Cortex of kidney (tissue), 1 donor: ENCODE measurements around the gene CCL25.

Experiments used
- DNase-seq: peaks from one replicate; lab custom pipeline; 2025; lab: John Stamatoyannopoulos, UW

Gene CCL25

DNA sequence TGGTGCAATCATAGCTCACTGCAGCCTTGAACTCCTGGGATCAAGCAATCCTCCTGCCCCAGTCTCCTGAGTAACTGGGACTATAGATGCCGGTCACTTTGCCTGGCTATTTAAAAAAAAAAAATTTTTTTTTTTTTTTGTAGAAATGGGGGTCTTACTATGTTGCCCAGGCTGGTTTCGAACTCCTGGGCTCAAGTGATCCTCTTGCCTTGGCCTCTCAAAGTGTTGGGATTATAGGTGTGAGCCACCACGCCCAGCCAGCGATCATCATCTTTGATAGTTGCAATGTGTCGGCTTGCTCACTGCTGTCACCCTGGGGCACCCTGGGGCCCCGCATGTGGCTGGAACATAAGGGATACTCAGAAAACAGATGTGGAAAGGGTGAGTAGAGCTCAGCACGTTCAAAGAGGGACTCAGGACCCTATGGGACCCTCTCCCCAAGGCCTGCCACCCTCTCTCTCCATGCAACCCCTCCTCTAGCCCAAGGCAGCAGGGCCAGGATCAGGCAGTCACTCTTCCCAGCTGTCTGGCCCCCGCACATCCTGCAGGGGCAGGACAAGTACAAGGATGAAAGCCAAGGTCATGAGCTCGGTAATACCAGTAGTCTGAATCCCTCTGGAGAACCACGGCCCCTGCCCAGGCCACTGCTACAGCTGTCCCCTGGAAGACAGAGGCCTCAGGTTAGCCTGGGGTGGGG, 6.5 kb upstream of the CCL25 start:
- DNase-seq = no peak

- DNase-seq = no peak
These were observed 5.9 kb upstream of the CCL25 start for GRCh38 chr19:8046569-8047165.

GRCh38 chr19:8050274-8051096, 2.1 kb upstream of the CCL25 start:
- no peak for DNase-seq

DNA sequence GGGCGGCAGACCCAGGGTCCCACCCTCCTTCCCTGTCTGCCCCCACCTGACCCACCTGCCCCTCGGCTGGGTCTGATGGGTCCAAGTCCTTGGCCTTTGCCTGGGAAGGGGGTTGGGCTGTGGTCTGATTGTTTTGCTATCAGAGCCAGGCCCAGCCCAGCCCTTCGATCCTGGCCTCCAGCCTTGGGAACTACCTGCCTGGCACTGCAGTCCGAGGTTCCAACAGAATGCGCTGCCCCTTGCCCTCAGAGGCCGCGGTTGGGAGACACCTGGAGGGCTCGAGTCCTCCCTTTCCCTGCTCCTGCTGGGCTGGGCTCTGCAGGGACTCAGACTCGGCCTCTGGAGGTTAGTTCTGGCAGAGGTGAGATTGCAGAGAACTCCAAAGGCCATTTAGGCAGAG, 1.6 kb downstream of the CCL25 start:
- no peak for DNase-seq

- no peak for DNase-seq
These were observed 4.0 kb downstream of the CCL25 start for GRCh38 chr19:8056533-8056932.

GRCh38 chr19:8057545-8058270, 5.1 kb downstream of the CCL25 start:
- DNase-seq = no peak

DNA sequence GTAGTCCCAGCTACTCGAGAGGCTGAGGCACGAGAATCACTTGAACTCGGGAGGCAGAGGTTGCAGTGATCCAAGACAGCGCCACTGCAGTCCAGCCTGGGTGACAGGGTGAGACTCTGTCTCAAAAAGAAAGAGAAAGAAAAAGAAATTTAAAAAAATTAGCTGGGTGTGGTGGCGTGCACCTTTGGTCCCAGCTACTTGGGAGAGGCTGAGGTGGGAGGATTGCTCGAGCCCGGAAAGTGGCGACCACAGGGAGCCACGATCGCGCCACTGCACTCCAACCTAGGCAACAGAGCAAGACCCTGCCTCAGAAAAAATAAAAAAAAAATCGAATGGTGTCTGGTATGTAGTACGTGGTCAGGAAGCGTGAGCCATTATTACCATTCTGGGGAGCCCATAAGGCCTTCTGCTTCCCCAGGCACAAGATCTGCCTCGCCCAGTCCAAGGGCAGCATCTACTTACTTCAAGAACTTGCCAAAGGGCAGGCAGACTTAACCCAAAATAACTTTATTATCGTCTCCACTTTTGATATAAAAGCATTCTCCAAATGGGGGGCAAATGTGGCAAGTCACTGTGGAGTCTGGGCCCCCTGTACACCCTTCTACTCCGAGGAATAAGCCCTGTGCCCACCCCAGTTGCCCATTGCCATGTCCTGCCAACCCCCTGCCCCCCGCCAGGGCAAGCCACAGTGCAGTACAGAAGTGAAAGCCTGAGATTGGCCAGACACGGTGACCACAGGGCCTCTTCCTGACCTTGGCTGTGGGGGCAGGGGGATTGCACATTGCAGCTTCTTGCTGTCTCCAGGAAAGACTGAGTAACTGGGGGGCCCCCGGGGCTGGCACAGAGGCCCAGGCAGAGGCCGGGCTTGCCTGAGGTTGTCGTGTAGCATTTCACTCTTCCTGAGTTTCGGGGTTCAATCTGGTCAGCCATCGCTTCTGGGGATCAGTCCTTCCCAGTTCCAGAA, 12.6 kb downstream of the CCL25 start:
- DNase-seq = no peak

DNA sequence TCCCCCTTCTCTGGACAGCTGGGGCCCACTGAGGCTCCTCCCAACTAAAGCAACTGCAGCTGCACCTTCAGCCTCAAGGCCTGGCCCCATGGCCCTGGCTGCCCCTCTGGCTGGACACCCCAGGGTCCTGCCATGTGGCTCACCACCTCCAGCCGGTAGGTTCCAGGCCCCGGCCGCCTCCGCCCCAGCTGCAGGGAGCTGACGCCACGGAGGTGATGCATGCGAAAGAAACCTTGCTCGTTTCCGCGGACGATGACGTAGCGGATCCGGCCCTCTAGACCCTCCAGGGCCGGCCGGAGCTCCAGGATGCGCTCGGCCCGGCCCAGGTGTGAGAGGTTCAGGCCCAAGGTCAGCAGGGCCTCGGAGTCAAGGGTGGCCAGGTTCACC, 13.3 kb downstream of the CCL25 start:
- DNase-seq = no peak

DNA sequence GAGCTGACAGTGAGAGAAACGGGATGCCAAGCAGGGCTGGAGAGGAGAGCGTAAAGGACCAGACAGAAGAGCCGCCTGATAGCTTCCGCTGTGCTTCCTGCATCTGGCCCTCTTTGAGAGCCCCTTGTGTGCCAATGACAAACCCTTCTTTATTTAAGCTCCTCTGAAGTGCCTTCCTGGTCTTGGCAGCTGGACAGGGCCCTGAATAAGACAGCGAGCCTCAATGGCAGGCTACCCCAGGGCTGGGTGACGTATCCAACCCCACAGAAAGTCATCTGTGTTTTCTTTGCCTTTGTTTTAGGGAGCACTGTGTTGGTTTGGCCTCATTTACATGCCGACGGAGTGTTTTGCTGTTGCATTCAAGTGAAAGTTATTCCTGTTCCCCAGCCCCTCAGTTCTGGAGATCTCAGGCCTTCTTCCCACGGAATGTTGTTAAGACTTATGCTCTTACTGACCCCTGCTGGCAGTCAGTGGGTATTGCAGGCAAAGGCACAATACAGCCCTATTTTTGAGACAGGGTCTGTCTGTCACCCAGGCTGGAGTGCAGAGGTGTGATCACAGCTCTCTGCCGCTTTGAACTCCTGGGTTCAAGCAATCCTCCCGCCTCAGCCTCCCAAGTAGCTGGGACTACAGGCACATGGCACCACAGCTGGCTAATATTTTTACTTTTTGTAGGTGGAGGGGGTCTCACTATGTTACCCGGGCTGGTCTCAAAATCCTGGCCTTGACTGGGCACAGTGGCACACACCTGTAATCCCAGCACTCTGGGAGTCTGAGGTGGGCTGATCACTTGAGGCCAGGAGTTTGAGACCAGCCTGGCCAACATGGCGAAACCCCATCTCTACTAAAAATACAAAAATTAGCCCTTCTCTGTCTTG, 16.8 kb downstream of the CCL25 start:
- no peak for DNase-seq

DNA sequence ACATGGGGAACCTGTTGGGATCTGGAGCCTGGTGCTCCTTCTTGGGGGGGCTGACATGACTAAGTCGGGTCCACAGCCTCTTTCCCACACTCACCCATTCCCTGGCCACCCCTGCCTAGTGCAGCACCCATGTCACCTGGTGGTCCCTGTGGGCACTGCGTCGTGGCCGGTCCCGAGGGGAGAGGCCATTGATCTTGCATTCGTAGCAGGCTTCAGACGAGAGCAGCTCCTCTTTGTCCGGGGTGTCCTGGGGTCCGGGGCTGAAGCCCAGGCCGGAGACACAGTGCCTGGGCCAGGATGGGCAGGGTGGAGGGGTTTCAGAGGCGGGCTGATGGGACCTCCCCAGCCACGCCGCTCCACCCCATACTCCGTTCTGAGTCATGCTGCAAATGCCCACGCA, 19.4 kb downstream of the CCL25 start:
- DNase-seq = no peak

- no peak for DNase-seq
These were observed 21.9 kb downstream of the CCL25 start for GRCh38 chr19:8074501-8074900.

DNA sequence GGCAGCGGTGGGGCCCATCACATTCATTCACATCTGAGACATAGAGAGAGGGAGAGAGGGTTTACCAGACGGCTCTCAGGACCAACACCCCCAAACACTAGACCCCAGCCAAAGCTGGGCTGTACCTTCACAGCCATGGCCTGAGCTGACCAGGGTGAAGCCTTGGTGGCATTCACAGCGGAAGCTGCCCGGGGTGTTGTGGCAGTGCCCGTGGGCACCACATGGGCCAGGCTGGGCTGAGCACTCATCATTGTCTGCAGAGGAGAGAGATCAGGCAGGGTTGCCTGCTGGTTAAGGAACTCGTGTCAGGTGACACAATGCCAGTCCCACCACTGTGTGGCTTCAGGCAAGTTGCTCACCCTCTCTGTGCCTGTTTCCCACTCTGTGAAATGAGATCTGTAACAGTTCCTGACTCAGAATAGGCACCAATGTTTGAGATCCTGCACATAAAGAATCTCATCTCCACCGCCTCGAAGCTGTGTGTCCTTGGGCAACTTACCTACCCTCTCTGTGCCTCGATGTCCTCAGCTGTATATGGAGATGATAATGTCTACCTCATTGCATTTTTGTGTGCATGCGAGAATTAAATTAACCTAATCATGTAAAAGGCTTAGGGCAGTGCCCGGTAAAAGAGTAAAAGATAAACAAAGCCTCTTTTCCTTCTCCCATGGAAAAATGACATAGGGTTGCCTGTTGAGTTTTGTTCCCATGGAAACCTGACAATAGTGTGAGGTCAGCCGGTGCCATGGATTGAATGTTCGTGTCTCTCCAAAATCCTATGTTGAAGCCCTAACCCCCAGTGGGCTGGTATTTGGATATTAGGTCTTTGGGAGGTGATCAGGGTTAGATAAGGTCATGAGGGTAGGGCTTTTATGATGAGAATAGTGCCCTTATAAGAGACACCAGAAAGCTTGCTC, 22.9 kb downstream of the CCL25 start:
- no peak for DNase-seq

GRCh38 chr19:8079988-8080387, 27.4 kb downstream of the CCL25 start:
- DNase-seq = no peak

DNA sequence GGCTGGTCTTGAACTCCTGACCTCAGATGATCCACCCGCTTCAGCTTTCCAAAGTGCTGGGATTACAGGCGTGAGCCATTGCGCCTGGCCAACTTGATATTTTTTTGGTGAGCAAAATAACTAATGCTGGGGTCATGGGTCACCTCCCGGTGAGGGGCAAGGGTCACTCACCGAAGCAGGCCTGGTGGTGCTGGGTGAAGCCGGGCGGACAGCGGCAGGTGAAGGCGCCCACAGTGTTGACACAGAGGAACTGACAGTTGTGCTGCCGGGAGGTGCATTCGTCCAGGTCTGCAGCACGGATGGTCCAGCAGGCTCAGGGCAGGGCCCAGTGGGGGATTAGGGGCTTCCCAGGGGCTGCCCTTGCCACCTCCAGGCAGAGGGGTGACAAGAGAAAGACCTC, 28.3 kb downstream of the CCL25 start:
- DNase-seq = no peak

- no peak for DNase-seq
These were observed 29.3 kb downstream of the CCL25 start for GRCh38 chr19:8081569-8082550.

- DNase-seq = no peak
These were observed 30.6 kb downstream of the CCL25 start for GRCh38 chr19:8083141-8083540.

DNA sequence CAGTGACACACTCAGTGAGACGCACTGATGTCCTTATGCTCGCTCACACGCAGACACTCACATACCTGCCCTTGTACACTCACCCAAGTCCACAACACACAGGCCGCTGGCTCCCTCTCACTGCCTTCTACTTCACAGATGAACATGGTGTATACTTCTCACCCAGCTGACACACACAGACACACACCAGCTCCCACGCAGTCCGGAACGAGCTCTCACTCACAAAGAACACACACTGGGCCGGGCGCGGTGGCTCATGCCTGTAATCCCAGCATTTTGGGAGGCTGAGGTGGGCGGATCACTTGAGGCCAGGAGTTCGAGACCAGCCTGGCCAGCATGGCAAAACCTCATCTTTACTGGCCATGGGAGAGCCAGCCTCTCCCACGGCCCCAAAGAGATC, 31.6 kb downstream of the CCL25 start:
- no peak for DNase-seq
